GM23338 (cell line): ENCODE measurements around the gene P2RX4. TPM values are rescaled to one million over a fixed set of nuclear protein-coding genes. Genes with fewer than 3 reads are reported as not detected.
A peak's percentile ranks its signal among the peaks of the same experiment; 100 is the strongest.

ENCODE experiments used
- ATAC-seq: fragments of 200-7000 bp; cut with Tn5 transposase; 3 replicates; pipeline ENCODE4 v1.9.1; 2020
- DNase-seq: peaks from one replicate; pipeline ENCODE4 v3.0.0-alpha.2; 2015; ENCODE audit warnings: low spot score
- H2AFZ ChIP-seq: fragments of 200-600 bp; sonication (generic); 2 replicates; pipeline ENCODE4 v1.8.0; 2016; ENCODE audit warnings: antibody characterized with exemption, mild to moderate bottlenecking, moderate library complexity
- H3F3A ChIP-seq: fragments of 200-600 bp; sonication (generic); replicated peaks from 2 replicates; pipeline ENCODE4 v1.8.0; 2017; ENCODE audit warnings: antibody characterized with exemption, mixed run types, low read depth
- H3K27ac ChIP-seq: fragments of 200-600 bp; sonication (generic); 2 replicates; pipeline ENCODE4 v1.6.1; 2016; ENCODE audit warnings: low read depth
- H3K27me3 ChIP-seq: fragments of 200-600 bp; sonication (generic); 2 replicates; pipeline ENCODE4 v1.8.0; 2016; ENCODE audit warnings: mild to moderate bottlenecking, mixed run types, moderate library complexity; ENCODE audit not compliant: insufficient read depth
- H3K36me3 ChIP-seq: fragments of 200-600 bp; sonication (generic); 2 replicates; pipeline ENCODE4 v1.8.0; 2016; ENCODE audit warnings: mild to moderate bottlenecking; ENCODE audit not compliant: insufficient read depth
- H3K4me1 ChIP-seq: fragments of 200-600 bp; sonication (generic); 2 replicates; pipeline ENCODE4 v1.8.0; 2016; ENCODE audit warnings: mild to moderate bottlenecking, moderate library complexity; ENCODE audit not compliant: insufficient read depth
- H3K4me2 ChIP-seq: fragments of 200-600 bp; sonication (generic); 2 replicates; pipeline ENCODE4 v1.7.1; 2017; ENCODE audit warnings: mixed run types
- H3K4me3 ChIP-seq: fragments of 200-600 bp; sonication (generic); 2 replicates; pipeline ENCODE4 v1.6.1; 2016; ENCODE audit warnings: mixed run types
- H3K79me2 ChIP-seq: fragments of 200-600 bp; sonication (generic); replicated peaks from 2 replicates; pipeline ENCODE4 v1.8.0; 2017; ENCODE audit warnings: mild to moderate bottlenecking; ENCODE audit not compliant: insufficient read depth
- H3K9me2 ChIP-seq: fragments of 200-600 bp; sonication (generic); 2 replicates; pipeline ENCODE4 v1.8.0; 2017; ENCODE audit not compliant: insufficient read depth
- H4K20me1 ChIP-seq: fragments of 200-600 bp; sonication (generic); replicated peaks from 2 replicates; pipeline ENCODE4 v1.8.0; 2017; ENCODE audit warnings: mild to moderate bottlenecking; ENCODE audit not compliant: insufficient read depth
- H3K27ac Mint-ChIP-seq: 2 replicates; pipeline ENCODE4 v1.8.0; 2020; ENCODE audit warnings: inconsistent platforms, mild to moderate bottlenecking, moderate library complexity, mixed read lengths
- H3K27me3 Mint-ChIP-seq: 3 replicates; pipeline ENCODE4 v1.8.0; 2022; ENCODE audit warnings: low read depth, mild to moderate bottlenecking, moderate library complexity, mixed read lengths, inconsistent platforms; ENCODE audit not compliant: insufficient read depth, poor library complexity
- H3K36me3 Mint-ChIP-seq: 3 replicates; pipeline ENCODE4 v1.8.0; 2021; ENCODE audit warnings: low read depth, mild to moderate bottlenecking, inconsistent platforms, moderate library complexity, mixed read lengths
- H3K4me1 Mint-ChIP-seq: 3 replicates; pipeline ENCODE4 v1.8.0; 2020; ENCODE audit warnings: mild to moderate bottlenecking, inconsistent platforms, mixed read lengths
- H3K4me3 Mint-ChIP-seq: 3 replicates; pipeline ENCODE4 v1.8.0; 2021; ENCODE audit warnings: moderate library complexity, mild to moderate bottlenecking, inconsistent platforms, mixed read lengths
- H3K9me3 Mint-ChIP-seq: 3 replicates; pipeline ENCODE4 v1.8.0; 2020; ENCODE audit warnings: moderate library complexity, mild to moderate bottlenecking, inconsistent platforms, mixed read lengths
- CTCF ChIP-seq, 2 experiments: fragments of 200-600 bp in 1 of 2; sonication (generic) in 1 of 2; conservative IDR thresholded peaks; 2 replicates each; pipeline versions ENCODE4 v1.5.1 to v1.6.1; 2016 to 2017; ENCODE audit warnings: antibody characterized with exemption in 2 of 2, low read depth in 2 of 2, mild to moderate bottlenecking in 2 of 2, moderate library complexity in 1 of 2
- ETS1 ChIP-seq: IDR thresholded peaks from 2 replicates; pipeline ENCODE4 v1.6.1; 2016; ENCODE audit warnings: antibody characterized with exemption
- EZH2phosphoT487 ChIP-seq: fragments of 200-600 bp; sonication (generic); IDR thresholded peaks from one replicate; pipeline ENCODE4 v1.8.1; 2018; ENCODE audit warnings: antibody characterized with exemption; ENCODE audit not compliant: unreplicated experiment
- JUNB ChIP-seq: IDR thresholded peaks from one replicate; pipeline ENCODE4 v1.6.1; 2016; ENCODE audit warnings: antibody characterized with exemption; ENCODE audit not compliant: unreplicated experiment
- NANOG ChIP-seq: IDR thresholded peaks from 2 replicates; pipeline ENCODE4 v1.6.1; 2016; ENCODE audit warnings: antibody characterized with exemption, borderline replicate concordance
- ZNF462 ChIP-seq: fragments of 250-450 bp; sonication (Bioruptor Pico); IDR thresholded peaks from 2 replicates; pipeline ENCODE4 v1.5.0; 2020; ENCODE audit warnings: mild to moderate bottlenecking, moderate library complexity
- polyA plus RNA-seq: library from polyadenylated mRNA; unstranded; fragments of >200 nt; fragmentation: Nextera tagmentation; extraction: Ambion mirVana; gene quantifications from 2 replicates; pipeline ENCODE4 v1.2.1, GENCODE V29; 2016
- total RNA-seq: library from RNA; depleted of rRNA; stranded (reverse); fragments of >200 nt; shearing (Covaris generic); gene quantifications from 2 replicates; pipeline ENCODE4 v1.2.3, GENCODE V29; 2014

The P2RX4 gene
- total and polyA plus RNA-seq, 2 experiments from 2014 or later, result 5.6 to 18.9 TPM

GRCh38 chr12:121277374-121277759, 67.4 kb downstream of the P2RX4 start (continued):
- TF ChIP-seq ETS1 (no peak), CTCF (conservative IDR thresholded peaks at IDR 0.05; ENCODE audit: low read depth in 2 of 2) (no peak), ZNF462 (CRISPR knock-in tag) (no peak)

GRCh38 chr12:121278169-121279070, 68.5 kb downstream of the P2RX4 start:
- no peaks in the 10 kb centered on the region for H3K9me3 Mint-ChIP-seq
- H3K27me3 Mint-ChIP-seq, result peaks cover 12% of the 10 kb centered on the region
- H3K4me1 Mint-ChIP-seq, result peaks cover 34% of the 10 kb centered on the region
- H3K27ac Mint-ChIP-seq, result peak overlapping the region; percentile 65
- Histone ChIP-seq H3K4me3 (no peak overlapping the region), H2AFZ (no peak overlapping the region), H3K79me2 (no peaks in the 10 kb centered on the region), H3K4me1 (peaks cover 16% of the 10 kb centered on the region; the same call in 1 of the 2 replicates), H3K9me2 (no peaks in the 10 kb centered on the region), H3K4me2 (no peak overlapping the region), H3K27me3 (no peaks in the 10 kb centered on the region), H3F3A (peaks cover 6% of the 10 kb centered on the region; the same call in 1 of the 2 replicates), H3K27ac (no peak overlapping the region), H4K20me1 (no peaks in the 10 kb centered on the region; the same call in 1 of the 2 replicates), H3K36me3 (no peaks in the 10 kb centered on the region)
- DNase-seq, result no peak
- peaks cover 22% of the 10 kb centered on the region for H3K36me3 Mint-ChIP-seq
- ATAC-seq, result no peak
- H3K4me3 Mint-ChIP-seq, result no peak overlapping the region
- no peak for TF ChIP-seq EZH2phosphoT487
- no peak for TF ChIP-seq JUNB
- TF ChIP-seq NANOG, result no peak
